IPS-NIHi7 (cell line): ENCODE results near the gene CPEB3.
"Not testable (repeated sequence)": the region's sequence is repeated elsewhere in the genome, so short reads cannot be mapped to it uniquely, and the experiment has no call there.

Experiments used
- DNase-seq: peaks from one replicate; pipeline ENCODE4 v3.0.0; 2012; ENCODE audit warnings: mixed read lengths; ENCODE audit errors: extremely low spot score

CPEB3 gene

GRCh38 chr10:92033070-92033469 lies 257.8 kb downstream of the CPEB3 start:
- DNase-seq, result not testable (repeated sequence)

GRCh38 chr10:92031580-92031979 lies 259.3 kb downstream of the CPEB3 start:
- DNase-seq, result no peak

GRCh38 chr10:92027141-92027540 lies 263.7 kb downstream of the CPEB3 start:
- DNase-seq, result no peak

GRCh38 chr10:92025340-92025739 lies 265.5 kb downstream of the CPEB3 start:
- DNase-seq, result not testable (repeated sequence)

- no peak for DNase-seq
These were observed 266.2 kb downstream of the CPEB3 start for GRCh38 chr10:92024700-92025099.

GRCh38 chr10:92014620-92015019 lies 276.3 kb downstream of the CPEB3 start:
- DNase-seq, result no peak

- no peak for DNase-seq
These were observed 279.2 kb downstream of the CPEB3 start for GRCh38 chr10:92011560-92012214.

- DNase-seq, result no peak
These were observed 280.7 kb downstream of the CPEB3 start for GRCh38 chr10:92010047-92010735.

GRCh38 chr10:92009445-92009844 lies 281.4 kb downstream of the CPEB3 start:
- no peak for DNase-seq

GRCh38 chr10:92005978-92006377 lies 284.9 kb downstream of the CPEB3 start:
- no peak for DNase-seq

GRCh38 chr10:92003258-92003657 lies 287.6 kb downstream of the CPEB3 start:
- DNase-seq, result no peak

- DNase-seq, result no peak
These were observed 288.9 kb downstream of the CPEB3 start for GRCh38 chr10:92001995-92002394.

GRCh38 chr10:92001581-92001980 lies 289.3 kb downstream of the CPEB3 start:
- DNase-seq, result no peak
